GM19397 (cell line): ENCODE measurements around the gene TPBGL.

Source experiments
- ATAC-seq: cut with Tn5 transposase; IDR thresholded peaks from one replicate; pipeline ENCODE4 v1.9.1; 2021; ENCODE audit warnings: mild to moderate bottlenecking, moderate library complexity; ENCODE audit not compliant: unreplicated experiment

TPBGL gene

DNA sequence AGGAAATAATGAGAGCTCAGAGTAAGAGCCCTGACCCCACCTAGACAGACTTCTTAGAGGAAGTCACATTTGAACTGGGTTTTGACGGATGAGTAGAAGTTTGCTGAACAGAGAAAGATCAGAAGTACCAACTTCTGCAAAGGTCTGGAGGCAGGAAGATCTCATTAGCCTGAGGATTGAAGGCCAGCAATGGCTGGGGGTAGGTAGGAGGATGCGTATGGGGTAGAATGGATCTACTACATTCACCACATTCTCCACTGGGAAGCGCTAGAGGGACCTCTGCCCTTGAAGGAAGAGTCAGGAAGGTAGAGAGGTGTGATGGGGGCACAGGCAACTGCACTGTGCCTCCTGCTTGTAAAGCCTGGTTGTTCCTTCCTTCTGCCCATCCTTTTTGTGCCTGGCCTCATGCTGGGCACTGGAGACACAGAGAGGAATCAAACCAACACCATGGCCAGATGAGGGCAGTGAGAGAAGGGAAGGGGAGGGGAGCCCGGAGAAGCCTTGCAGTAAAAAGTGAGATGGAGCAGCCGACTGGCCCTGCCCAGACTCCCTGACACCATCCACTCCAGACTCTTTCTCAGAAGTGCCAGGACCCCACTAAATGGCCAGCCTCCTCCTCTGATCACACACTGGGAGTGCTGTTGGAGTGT, 4.9 kb downstream of the TPBGL start:
- no peak for ATAC-seq

DNA sequence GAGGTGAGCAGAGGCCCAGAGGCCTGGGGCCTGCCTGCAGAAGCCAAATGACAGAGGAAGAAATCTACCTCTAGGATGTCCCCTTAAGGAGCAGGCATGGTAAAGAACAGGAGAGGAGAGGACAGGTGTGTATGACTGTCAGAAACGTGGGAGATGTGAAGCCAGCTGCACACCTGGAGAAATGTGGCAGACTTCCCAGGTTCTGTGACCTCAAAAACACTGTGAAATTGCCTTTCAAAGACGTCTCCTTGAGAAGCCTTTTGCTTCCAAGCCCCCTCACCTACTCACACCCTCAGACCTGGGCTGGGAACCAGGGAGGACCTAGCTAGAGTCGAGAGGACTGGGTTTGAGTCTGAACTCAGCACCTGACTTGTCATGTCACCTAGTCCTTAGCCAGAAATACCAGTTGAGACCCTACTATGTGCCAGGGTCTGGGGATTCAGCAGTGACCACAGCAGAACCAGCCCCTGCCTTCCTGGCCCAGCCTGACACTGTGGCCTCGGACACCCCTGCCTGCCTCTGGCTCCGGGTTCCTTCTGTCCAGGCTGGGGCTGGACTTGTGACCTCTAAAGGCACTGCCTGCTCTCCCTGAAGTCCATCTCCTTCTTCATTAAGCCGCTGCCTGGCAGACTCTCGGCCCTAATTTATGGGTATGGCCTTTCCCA, 5.6 kb downstream of the TPBGL start:
- ATAC-seq, result no peak

DNA sequence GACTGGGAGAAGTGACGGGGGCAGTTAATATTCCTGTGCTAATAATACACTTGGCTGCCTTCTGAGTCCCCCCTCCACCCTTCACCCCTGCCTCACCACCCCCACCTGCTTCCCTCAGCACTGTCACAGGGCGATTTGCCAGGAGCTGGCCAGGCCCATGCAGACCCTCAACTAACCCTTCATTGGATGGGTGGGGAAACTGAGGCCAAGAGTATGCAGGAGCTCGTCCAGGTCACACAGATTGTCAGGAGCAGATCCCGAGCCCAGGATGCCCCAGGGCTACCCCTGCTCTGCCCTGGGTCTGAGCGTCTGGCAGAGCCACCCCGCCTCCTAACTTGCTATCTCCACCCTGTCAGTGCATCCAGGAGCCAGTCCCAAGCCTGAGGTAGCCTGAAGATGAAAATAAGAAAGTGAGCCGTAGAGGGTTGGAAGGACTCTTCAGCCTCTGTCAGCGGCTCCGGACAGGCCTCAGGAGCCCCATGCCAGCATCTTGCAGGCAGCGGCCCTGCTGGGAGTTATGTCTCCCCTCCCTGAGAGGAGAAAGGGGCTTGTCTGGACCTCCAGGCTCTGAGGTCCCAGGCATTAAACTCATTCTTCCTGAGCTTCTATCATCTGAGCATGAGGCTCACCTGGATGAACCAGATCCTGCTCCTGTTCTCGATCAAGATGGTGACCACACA, 6.2 kb downstream of the TPBGL start:
- no peak for ATAC-seq

DNA sequence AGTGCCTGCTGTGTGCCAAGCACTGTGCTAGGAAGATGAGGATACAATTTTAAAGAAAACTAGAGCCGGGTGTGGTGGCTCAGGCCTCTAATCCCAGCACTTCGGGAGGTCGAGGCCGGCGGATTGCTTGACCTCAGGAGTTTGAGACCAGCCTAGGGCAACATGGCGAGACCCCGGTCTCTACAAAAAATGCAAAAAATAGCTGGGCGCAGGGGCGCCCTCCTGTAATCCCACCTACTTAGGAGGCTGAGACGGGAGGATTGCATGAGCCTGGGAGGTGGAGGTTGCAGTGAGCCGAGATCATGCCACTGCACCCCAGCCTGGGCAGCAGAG, 8.3 kb downstream of the TPBGL start:
- ATAC-seq, result no peak

DNA sequence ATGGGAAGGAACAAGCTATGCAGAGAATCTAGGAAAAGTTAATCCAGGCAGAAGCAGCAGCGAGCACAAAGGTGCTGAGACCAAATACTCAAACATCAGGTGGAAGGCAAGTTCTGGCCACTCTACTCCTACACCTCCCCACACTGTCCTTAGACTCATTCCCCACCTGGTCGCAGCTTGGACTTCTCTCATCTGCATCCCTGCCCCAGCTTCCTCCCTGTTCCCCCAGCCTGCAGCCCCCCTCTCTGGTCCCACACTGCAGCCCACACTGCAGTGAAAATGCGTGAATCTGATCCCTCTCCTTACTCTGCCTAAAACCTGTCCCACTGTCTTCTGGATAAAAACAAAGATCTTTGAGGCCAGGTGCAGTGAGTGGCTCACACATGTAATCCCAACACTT, 9.1 kb downstream of the TPBGL start:
- no peak for ATAC-seq

DNA sequence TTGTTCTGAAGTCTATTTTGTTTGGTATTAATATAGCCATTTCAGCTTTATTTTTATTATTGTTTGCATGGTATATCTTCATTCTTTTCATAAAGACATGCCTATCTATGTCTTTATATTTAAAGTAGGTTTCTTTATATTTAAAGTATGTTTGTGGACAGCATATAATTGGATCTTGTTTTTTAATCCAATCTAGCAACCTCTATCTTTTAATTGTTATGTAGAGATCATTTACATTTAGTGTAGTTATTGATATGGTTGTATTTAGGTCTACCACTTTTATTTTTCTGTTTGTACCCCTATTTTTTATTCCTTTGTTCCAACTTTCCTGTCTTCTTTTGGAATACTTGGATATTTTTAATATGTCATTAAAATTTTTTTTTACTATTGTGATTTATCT, 13.8 kb downstream of the TPBGL start:
- no peak for ATAC-seq

DNA sequence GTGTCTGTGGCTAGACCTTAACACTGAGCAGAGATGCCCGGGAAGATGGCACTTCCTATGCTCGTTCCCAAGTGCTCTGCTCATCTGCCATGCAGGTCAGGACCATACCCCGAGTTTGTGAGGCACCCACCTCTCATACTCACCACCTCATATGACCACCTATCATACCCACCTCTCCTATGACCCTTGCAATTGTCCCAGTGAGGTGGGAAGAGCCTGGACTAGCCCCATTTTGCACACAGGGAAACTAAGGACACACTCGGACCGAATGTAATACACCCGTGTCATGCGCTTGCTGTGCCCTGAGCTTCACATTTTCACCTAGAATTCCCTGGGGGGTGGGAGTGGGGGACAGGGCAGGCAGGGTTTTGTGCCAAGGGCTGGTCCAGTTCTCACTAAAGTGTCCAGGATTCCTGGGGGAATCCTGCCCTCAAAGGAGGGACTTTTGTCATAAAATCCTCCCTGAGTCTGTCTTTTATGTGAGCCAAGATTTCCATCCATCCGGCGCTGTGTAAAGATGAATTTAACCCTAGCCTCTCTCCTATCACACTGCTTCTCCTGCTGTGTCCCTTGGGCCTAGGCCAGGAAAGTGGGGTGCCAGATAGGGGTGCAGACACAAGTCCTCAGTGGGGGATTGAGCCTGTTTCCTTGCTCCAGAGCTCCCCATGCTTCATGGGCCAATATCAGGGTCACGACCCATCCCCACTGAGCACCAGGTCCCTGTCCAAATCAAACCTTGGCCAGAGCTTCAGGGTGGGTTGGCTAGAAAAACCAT, 20.0 kb downstream of the TPBGL start:
- no peak for ATAC-seq

DNA sequence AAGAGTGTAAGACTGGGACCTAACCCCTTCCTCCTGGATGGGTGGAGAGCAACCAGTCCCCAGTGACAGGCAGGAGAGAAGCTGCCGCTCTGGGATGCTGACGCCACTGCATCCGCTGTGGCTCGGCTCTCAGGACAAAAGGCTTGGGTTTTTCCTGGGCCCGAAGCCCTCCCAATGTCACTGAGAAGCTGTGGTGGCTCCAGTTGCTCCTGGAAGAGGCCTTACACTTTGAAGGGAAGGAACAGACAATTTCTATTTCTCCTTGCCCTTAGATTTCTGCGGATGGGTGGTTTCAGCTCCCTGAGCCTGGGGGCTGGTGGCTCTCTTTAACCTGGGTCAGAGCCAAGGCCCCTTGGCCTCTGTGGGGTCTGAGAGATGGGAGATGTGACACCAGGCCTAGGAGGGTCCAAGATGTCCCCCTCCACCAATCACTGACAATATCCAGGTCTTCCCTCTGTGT, 21.4 kb downstream of the TPBGL start:
- ATAC-seq, result no peak

DNA sequence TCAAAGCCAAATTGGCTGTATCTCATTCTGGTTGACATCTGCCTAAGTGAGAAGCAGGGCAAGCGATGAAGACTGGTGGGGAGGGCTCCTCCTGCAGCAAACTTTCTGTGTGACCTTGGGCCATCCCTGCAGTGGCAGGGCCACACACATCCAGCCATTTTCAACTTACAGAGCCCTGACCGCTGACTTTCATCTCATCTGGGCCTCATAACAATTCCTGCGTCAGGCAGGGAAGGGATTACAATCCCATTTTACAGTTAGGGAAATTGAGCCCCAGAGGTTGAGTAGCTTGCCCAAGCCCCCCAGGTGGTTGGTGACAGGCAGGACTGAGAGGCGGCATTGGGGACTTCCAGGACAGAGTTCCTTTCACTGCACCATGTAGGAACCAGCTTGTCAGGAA, 21.9 kb downstream of the TPBGL start:
- ATAC-seq, result no peak

DNA sequence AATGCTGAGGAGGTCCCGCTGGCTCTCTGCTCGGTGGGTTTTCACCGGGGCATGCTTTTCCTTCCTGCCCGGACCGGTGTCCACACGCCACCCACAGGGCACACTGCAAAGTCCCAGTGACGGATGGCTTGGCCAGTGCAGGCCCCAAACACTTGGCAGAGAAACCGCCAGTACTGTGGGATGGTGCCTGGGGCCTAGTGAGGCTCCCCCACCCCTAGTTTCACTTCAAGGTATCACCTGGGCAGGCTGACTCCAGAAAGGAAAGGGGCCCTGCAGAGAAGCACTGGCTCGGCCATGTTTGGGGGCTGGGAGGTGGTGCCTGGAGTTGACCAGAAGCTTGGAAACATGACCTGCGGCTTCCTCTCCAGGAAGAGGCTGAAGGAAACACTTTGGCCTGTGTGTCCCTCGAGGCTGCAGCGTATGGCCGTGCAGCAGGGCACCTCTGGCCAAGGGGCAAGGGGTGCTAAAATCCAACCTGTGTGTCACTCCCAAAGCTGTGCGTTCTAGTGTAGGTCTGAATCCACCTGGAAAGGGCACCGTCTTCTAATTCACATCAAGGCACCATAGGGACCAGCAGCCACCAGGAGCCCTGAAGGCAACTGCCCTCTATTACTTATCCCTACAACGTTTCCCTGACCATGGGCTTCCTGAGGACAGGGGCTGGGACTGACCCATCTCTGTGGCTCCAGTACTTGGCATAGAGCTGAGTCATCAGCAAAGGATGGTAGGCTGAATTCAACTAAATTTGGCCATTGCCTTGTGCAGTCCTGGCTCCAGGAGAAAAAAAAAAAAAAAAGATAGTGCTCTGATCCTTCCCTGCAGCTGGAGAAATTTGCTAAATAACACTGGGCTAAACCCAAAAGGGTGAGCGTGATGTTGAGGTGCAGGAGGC, 22.6 kb downstream of the TPBGL start:
- ATAC-seq, result no peak

DNA sequence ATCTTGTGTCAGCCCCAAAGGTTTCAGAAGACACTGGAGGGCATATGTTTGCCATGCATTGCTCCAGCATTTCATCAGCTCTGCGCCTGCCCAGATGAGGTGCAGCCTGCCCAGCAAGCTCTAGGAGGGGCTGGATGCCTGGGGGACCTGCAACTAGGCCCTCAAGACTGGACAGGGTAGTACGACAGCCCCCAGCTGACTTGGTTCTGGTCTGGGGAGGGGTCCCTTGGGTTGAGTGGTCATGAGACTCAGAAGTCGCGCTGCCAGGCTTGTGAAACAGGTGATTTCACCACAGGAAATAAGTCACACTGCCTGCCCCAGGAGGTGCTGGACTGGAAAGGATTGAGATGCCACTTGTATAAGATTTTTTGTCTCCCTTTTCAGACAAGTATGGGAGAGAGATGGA, 23.4 kb downstream of the TPBGL start:
- no peak for ATAC-seq

DNA sequence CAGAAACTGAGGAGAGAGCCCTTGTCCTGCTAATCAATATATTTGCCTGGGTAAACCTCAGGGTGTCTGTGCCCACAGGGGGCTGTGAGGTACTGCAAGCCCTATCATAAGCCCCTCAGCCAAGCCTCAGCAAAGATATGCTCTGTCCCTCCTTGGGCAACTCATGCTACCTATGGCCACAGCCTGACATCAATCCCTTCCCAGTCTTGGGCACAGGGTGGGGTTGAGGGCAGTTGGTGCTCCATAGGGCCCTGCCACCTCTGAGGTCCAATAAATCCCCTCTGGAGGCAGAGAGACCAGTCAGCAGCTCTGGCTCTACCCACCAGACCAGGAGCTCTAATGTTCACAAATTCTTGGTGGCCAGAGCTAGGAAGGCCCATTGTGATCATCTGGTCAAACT, 23.8 kb downstream of the TPBGL start:
- no peak for ATAC-seq

DNA sequence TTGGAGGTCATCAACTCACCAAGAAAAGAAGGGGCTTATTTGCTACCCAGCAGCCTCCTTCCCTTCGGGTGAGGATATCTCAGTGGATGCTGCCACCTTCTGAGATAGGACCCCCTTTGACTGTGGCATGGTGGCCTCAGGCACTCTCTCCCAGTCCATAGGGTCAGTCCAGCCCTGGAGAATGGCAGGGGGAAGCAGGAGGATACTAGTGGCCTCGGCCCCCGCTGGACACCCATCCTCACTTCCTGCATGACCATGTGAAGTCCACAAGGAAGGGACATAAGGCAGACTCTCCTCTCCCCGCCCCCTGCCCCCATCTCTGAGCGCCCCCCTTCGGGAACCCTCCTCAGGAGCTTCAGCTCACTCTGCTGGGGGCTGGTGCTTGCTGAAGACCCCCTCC, 24.4 kb downstream of the TPBGL start:
- ATAC-seq, result no peak

DNA sequence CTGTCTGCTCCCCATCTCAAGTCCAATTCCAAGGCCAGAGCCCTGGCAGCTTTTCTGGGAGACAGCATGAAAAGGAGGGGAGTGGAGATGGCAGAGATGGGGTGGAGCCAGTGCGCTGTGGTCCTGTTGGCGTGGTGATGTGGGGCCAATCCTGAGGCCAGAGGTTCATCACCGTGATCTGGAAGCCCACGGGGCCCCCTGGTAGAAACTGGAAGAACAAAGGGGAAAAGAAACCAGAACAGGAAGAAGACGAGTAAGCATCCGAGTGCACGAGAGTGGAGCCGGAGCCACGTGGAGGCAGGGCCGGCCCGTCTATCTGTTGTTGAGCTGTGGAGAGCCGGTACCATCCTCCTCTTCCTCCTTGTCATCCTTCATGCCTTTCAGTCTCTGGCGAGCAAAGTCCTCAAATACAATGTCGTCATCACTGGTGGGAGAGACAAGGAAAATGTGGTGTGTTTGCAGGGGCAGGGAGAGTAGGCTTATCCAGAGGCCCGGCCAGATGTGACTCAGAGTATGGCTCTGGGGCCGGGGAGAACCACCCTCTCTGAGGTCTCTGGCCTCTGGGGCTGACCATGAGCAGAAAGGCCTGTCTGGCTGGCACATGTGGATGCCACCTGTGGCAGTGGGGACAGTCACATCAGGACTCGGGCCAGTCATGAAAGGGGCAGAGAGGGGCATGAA, 25.4 kb downstream of the TPBGL start:
- no peak for ATAC-seq

DNA sequence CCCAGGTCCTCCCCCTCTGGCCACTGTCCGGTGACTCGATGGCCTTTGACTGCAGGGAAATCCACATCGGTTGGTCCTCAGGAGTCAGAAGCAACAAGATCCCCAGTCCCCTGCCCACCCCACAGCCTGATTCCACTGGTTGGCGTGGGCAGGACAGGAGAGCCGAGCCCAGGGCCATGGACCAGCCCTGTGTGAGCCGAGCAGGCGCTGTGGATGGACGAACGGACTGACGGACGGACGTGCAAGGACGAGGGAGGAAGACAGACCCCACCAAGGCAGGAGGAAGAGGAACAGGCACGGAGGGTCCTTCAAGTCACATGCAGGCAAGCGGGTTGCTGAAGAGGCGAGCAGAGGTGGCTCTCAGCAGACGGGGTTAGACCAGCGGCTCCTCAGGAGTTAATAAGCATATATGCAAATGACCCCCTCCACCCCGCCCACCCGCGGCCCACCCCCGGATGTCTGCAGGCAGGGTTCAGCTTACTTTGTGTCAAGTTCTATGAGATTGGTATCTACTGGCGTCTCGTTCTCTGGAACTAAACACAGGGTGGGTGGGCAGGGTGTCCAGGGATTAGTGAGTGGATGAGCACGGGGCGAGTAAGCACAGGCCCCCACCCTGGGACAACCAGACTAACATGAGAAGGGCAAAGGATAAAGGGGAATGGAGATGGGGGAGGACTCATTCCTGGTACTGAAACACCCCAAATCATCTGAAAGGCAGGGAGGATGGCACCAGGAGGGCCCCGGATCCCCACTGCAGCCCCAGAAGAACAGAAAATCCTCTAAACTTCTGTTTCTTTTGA, 26.8 kb downstream of the TPBGL start:
- ATAC-seq, result no peak

DNA sequence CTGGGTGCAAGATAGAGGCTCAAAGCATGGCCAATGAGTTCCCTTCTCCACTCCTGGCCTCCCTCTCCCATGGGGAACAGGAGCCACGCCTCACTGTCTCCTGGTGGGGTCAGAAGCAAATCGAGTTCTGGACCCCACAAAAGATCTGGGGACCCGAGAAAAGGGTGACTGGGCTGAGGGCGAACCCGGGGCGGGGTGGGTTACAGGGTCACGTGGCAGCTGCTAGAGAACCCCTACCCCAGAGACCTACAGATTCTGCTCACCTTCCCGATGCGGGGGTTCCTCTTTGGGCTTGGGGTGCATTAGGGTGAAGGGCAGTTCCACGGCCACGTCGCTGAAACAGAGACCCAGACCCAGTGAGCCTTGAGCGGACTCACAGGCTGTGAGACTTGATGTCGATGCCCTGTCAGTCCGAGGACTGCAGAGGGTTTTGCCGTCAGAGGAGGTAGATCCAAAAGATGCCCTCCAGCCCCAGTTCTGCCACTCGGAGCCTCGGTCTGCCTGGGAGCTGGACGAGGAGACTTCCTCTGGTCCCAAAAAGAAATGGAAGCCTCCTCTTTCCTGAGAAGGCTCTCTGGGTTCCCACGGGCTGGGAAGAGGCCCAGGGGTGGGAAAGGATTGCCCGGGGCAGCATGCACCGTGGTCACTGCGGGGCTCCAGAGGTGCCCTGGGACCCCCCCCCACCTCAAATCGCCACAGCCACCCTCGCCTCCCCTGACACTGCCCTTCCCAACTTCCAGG, 28.2 kb downstream of the TPBGL start:
- no peak for ATAC-seq

DNA sequence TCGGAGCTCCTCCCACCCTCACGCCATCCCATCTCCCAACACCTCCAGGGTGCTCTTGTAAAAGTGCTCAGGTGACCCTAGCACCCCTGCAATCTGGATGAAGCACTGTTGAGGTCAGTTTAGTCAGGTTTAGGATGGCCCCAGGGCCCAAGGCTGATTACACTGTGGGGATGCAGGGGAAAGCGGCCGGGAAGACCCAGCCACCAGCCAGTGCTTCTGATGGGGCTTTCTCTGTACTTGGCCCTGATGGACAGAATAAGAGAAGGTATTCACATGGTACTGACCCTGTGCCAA, 28.7 kb downstream of the TPBGL start:
- ATAC-seq, result no peak

DNA sequence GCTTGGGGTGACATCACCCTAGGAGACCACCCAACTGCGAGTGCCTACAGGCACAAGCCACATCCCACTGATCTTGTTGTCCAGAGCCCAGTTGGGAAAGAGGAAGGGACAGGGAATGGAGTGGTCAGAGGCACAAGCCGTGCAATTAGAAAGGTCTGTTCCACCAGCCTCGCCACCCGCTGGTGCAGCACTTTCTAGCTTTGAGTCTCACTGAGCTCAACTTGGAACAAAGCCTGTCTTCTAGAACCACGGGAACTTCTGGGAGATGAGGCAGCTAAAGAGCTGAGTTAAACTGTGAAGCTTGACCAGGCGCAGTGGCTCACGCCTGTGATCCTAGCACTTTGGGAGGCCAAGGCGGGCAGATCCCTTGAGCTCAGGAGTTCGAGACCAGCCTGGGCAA, 29.3 kb downstream of the TPBGL start:
- no peak for ATAC-seq

DNA sequence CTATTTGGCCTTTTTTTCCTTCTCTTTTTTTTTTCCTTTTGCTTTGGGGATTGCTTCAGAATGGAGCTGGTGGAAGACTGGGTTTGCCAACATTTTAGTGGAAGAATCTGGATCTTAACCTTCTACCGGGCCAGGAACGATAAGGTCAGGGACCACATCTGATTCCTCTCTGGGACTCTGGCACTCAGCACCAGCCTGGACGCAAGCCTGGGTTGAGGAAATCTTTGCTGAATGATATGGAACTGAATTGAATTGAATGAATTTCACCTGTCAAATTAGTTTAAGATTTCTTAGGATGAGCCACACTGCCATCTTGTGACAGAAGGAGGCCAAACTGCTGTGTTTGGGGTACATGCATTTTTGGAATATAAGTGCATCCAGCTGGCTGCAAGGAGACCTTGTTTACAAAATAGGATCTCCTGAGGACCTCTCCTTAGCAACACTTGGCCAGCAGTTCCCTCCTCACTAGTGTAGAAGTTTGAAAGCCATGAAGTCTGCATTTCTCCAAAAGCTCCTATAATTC, 30.4 kb downstream of the TPBGL start:
- ATAC-seq, result no peak
